Coronary artery (tissue), 2 donors: Measurements from ENCODE around the gene CITED1.
"Not testable (repeated sequence)": the region's sequence is repeated elsewhere in the genome, so short reads cannot be mapped to it uniquely, and the experiment has no call there.

ENCODE experiments used
- DNase-seq: peaks from one replicate; pipeline ENCODE4 v3.0.0-alpha.2; 2017; ENCODE audit warnings: low spot score
- H3K27ac ChIP-seq, 2 donors: fragments of 200-600 bp; sonication (generic); one replicate each; pipeline ENCODE4 v1.5.1; 2016 to 2019
- H3K4me3 ChIP-seq: fragments of 200-600 bp; sonication (generic); 2 replicates; pipeline ENCODE4 v1.5.1; 2016; ENCODE audit warnings: mild to moderate bottlenecking, moderate library complexity
- CTCF ChIP-seq: fragments of 200-600 bp; sonication (generic); IDR thresholded peaks from one replicate; pipeline ENCODE4 v1.5.1; 2019; ENCODE audit warnings: antibody characterized with exemption

CITED1 gene

GRCh38 chrX:72346302-72346949 lies 40.7 kb upstream of the CITED1 start:
- no peak overlapping the region for H3K4me3 ChIP-seq
- no peak overlapping the region for H3K27ac ChIP-seq
- DNase-seq = no peak
- no peak for TF ChIP-seq CTCF

- Histone ChIP-seq H3K4me3 (no peak overlapping the region), H3K27ac (no peak overlapping the region)
- no peak for TF ChIP-seq CTCF
- DNase-seq = no peak
These were observed 34.9 kb upstream of the CITED1 start for GRCh38 chrX:72340626-72341025.

- TF ChIP-seq CTCF = no peak
- no peak for DNase-seq
- Histone ChIP-seq H3K4me3 (no peak overlapping the region), H3K27ac (no peak overlapping the region)
These were observed 34.3 kb upstream of the CITED1 start for GRCh38 chrX:72340041-72340440.

GRCh38 chrX:72330131-72330530 lies 24.4 kb upstream of the CITED1 start:
- no peak overlapping the region for H3K4me3 ChIP-seq
- DNase-seq = no peak

GRCh38 chrX:72326605-72327300 lies 21.0 kb upstream of the CITED1 start:
- no peak overlapping the region for H3K4me3 ChIP-seq

More at GRCh38 chrX:72330131-72330530, 24.4 kb upstream of the CITED1 start:
- no peak overlapping the region for H3K27ac ChIP-seq
- no peak for TF ChIP-seq CTCF

GRCh38 chrX:72319651-72320050 lies 13.9 kb upstream of the CITED1 start:
- H3K4me3 ChIP-seq = not testable (repeated sequence)

More at GRCh38 chrX:72326605-72327300, 21.0 kb upstream of the CITED1 start:
- TF ChIP-seq CTCF = no peak
- H3K27ac ChIP-seq = no peak overlapping the region
- DNase-seq = peak; percentile 12

GRCh38 chrX:72317139-72317538 lies 11.4 kb upstream of the CITED1 start:
- no peak overlapping the region for H3K27ac ChIP-seq
- DNase-seq = no peak
- no peak overlapping the region for H3K4me3 ChIP-seq
- no peak for TF ChIP-seq CTCF

More at GRCh38 chrX:72319651-72320050, 13.9 kb upstream of the CITED1 start:
- not testable (repeated sequence) for H3K27ac ChIP-seq, DNase-seq
